ENCODE data around the gene ARMC6. TPM values are rescaled to one million over a fixed set of nuclear protein-coding genes. Genes with fewer than 3 reads are reported as not detected.

The ARMC6 gene
- 77.1 and 79.5 TPM in 2 replicates for total RNA-seq (2014; rRNA removed; shearing (Covaris generic))

- peak; percentile 74 for DNase-seq (ENCODE audit: low spot score)
Measured at GRCh38 chr19:19033426-19034203, at the start of gene ARMC6, which contains the start of gene SUGP2. ARMC6 (plus strand) TSS chr19:19033603; CDS start chr19:19034210, 607 bp downstream. SUGP2 (minus strand) TSS chr19:19033517; CDS start chr19:19031071, 2,446 bp downstream.

GRCh38 chr19:18984251-18984650 is 49.2 kb upstream of the ARMC6 start:
- no peak for DNase-seq (ENCODE audit: low spot score)

GRCh38 chr19:18985257-18985656 is 48.1 kb upstream of the ARMC6 start:
- no peak for DNase-seq (ENCODE audit: low spot score)

- no peak for DNase-seq (ENCODE audit: low spot score)
Measured at GRCh38 chr19:18987456-18987855, 45.9 kb upstream of the ARMC6 start.

- DNase-seq (ENCODE audit: low spot score), result no peak
Measured at GRCh38 chr19:18989316-18989715, 44.1 kb upstream of the ARMC6 start.

GRCh38 chr19:18990128-18990708 is 43.2 kb upstream of the ARMC6 start:
- no peak for DNase-seq (ENCODE audit: low spot score)

- DNase-seq (ENCODE audit: low spot score), result no peak
Measured at GRCh38 chr19:18991006-18991405, 42.4 kb upstream of the ARMC6 start.

GRCh38 chr19:18991468-18991867 is 41.9 kb upstream of the ARMC6 start:
- DNase-seq (ENCODE audit: low spot score), result no peak

GRCh38 chr19:18992696-18993095 is 40.7 kb upstream of the ARMC6 start:
- no peak for DNase-seq (ENCODE audit: low spot score)

- no peak for DNase-seq (ENCODE audit: low spot score)
Measured at GRCh38 chr19:18993115-18993514, 40.3 kb upstream of the ARMC6 start.

GRCh38 chr19:18995804-18996241 is 37.6 kb upstream of the ARMC6 start:
- DNase-seq (ENCODE audit: low spot score), result peak; percentile 85

GRCh38 chr19:18996351-18996750 is 37.1 kb upstream of the ARMC6 start:
- no peak for DNase-seq (ENCODE audit: low spot score)

- DNase-seq (ENCODE audit: low spot score), result no peak
Measured at GRCh38 chr19:18996796-18997394, 36.5 kb upstream of the ARMC6 start.

GRCh38 chr19:18998276-18998675 is 35.1 kb upstream of the ARMC6 start:
- no peak for DNase-seq (ENCODE audit: low spot score)

- DNase-seq (ENCODE audit: low spot score), result no peak
Measured at GRCh38 chr19:18999016-18999758, 34.2 kb upstream of the ARMC6 start.

GRCh38 chr19:18999896-19000620 is 33.3 kb upstream of the ARMC6 start:
- no peak for DNase-seq (ENCODE audit: low spot score)

GRCh38 chr19:19004144-19004543 is 29.3 kb upstream of the ARMC6 start:
- DNase-seq (ENCODE audit: low spot score), result no peak

- no peak for DNase-seq (ENCODE audit: low spot score)
Measured at GRCh38 chr19:19006213-19006612, 27.2 kb upstream of the ARMC6 start.

GRCh38 chr19:19009951-19010350 is 23.5 kb upstream of the ARMC6 start:
- DNase-seq (ENCODE audit: low spot score), result no peak

GRCh38 chr19:19010551-19010950 is 22.9 kb upstream of the ARMC6 start:
- no peak for DNase-seq (ENCODE audit: low spot score)

- no peak for DNase-seq (ENCODE audit: low spot score)
Measured at GRCh38 chr19:19021115-19021514, 12.3 kb upstream of the ARMC6 start.
